HEK293T (cell line): ENCODE measurements around the gene GABBR1.

Experiments
- CTCF ChIA-PET: fragments of 350-600 bp; formaldehyde crosslinking; extraction: SDS; loops from one replicate; lab custom pipeline; 2021; ENCODE audit warnings: antibody characterized with exemption, inconsistent platforms; lab: Yijun Ruan, JAX
- POLR2A ChIA-PET: fragments of 350-600 bp; formaldehyde crosslinking; extraction: SDS; loops from one replicate; lab custom pipeline; 2020; ENCODE audit warnings: antibody characterized with exemption, inconsistent platforms; lab: Yijun Ruan, JAX
- DNase-seq: peaks from one replicate; pipeline ENCODE4 v3.0.0; 2012; ENCODE audit warnings: mixed read lengths; ENCODE audit errors: extremely low spot score
- ARNT ChIP-seq: fragments of 450-650 bp; IDR thresholded peaks from 2 replicates; pipeline ENCODE4 v1.6.1; 2017; ENCODE audit warnings: mild to moderate bottlenecking
- BHLHE40 ChIP-seq: fragments of 450-650 bp; IDR thresholded peaks from 2 replicates; pipeline ENCODE4 v1.6.1; 2016; ENCODE audit warnings: mild to moderate bottlenecking, moderate library complexity, borderline replicate concordance
- CTBP1 ChIP-seq: fragments of 450-650 bp; IDR thresholded peaks from 2 replicates; pipeline ENCODE4 v1.6.1; 2016; ENCODE audit warnings: borderline replicate concordance
- ELF4 ChIP-seq: fragments of 450-650 bp; IDR thresholded peaks from 2 replicates; pipeline ENCODE4 v1.6.1; 2017; ENCODE audit warnings: antibody characterized with exemption
- FOXA1 ChIP-seq: fragments of 450-650 bp; IDR thresholded peaks from 2 replicates; pipeline ENCODE4 v1.6.1; 2016; ENCODE audit warnings: mild to moderate bottlenecking
- FOXK2 ChIP-seq: fragments of 450-650 bp; IDR thresholded peaks from 2 replicates; pipeline ENCODE4 v1.6.1; 2016; ENCODE audit warnings: mild to moderate bottlenecking
- FOXM1 ChIP-seq: fragments of 450-650 bp; IDR thresholded peaks from 2 replicates; pipeline ENCODE4 v1.6.1; 2017; ENCODE audit warnings: mild to moderate bottlenecking, borderline replicate concordance
- HDGF ChIP-seq: fragments of 450-650 bp; IDR thresholded peaks from 2 replicates; pipeline ENCODE4 v1.6.1; 2017; ENCODE audit warnings: antibody characterized with exemption, borderline replicate concordance
- L3MBTL2 ChIP-seq: fragments of 450-650 bp; conservative IDR thresholded peaks from 2 replicates; pipeline ENCODE4 v1.6.1; 2016; ENCODE audit warnings: mild to moderate bottlenecking
- LEF1 ChIP-seq: fragments of 450-650 bp; IDR thresholded peaks from 2 replicates; pipeline ENCODE4 v1.6.1; 2017; ENCODE audit warnings: mild to moderate bottlenecking, borderline replicate concordance
- NFRKB ChIP-seq: fragments of 450-650 bp; IDR thresholded peaks from 2 replicates; pipeline ENCODE4 v1.6.1; 2016; ENCODE audit warnings: mild to moderate bottlenecking, moderate library complexity
- SP1 ChIP-seq: fragments of 450-650 bp; IDR thresholded peaks from 2 replicates; pipeline ENCODE4 v1.6.1; 2017
- SUZ12 ChIP-seq: fragments of 450-650 bp; IDR thresholded peaks from 2 replicates; pipeline ENCODE4 v1.6.1; 2016; ENCODE audit warnings: mild to moderate bottlenecking
- TARDBP ChIP-seq: fragments of 450-650 bp; IDR thresholded peaks from 2 replicates; pipeline ENCODE4 v1.6.1; 2016
- ZNF384 ChIP-seq: fragments of 450-650 bp; IDR thresholded peaks from 2 replicates; pipeline ENCODE4 v1.6.1; 2016
- TF ChIP-seq, protein P1 (sequence below): fragments of 450-650 bp; IDR thresholded peaks from 2 replicates; pipeline ENCODE4 v1.6.1; 2016

GABBR1 gene

DNA sequence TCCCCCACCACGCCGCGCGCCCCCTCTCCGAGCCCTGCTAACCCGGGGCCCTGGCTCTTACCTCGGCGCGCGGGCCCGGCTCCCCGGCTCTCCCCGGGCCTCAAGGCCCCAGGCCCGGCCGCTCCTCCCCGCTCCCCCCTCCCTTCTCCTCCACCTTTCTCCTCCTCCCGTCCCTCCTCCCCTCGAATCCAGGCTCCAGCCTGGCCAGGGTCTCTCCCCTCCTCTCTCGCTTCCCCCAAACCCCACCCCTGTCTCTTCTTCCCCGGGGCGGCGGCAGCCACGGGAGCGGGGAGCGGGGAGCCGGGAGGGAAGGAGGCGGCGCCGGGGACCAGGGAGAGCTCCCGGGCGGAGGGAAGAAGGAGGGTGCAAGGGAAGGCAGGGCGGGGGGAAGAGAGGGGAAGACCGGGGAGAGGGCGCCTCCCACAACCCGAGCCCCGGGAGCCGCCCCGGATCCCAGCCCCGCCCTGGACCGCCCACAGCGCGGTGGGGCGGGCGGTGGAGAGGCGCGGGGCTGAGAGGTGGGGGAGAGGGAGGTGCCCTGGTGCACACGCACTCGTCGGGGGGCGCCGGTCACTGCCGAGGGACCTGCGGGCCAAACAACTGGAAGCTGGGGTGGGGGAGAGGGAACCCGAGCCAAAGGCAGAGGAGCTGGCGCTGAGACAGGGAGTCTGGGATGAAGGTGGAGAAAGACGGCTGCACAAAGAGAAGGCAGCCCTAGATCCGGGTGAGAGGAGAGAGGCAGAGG, at the start of gene GABBR1:
TSS of gene GABBR1 (minus strand) at position 395 of the 745 bp plus-strand sequence. CDS start 798 bp downstream, outside the sequence.
- no peak for TF ChIP-seq FOXA1
- no peak for TF ChIP-seq FOXK2
- TF ChIP-seq FOXM1: no peak
- no peak for TF ChIP-seq NFRKB
- no peak for TF ChIP-seq HDGF
- TF ChIP-seq ELF4: no peak
- TF ChIP-seq BHLHE40: no peak
- no peak for TF ChIP-seq TARDBP
- TF ChIP-seq SUZ12: no peak
- no peak for TF ChIP-seq ARNT
- no peak for TF ChIP-seq ZNF384
- TF ChIP-seq LEF1: no peak
- no peak for TF ChIP-seq L3MBTL2
- no peak for TF ChIP-seq CTBP1
- TF ChIP-seq, protein P1, sequence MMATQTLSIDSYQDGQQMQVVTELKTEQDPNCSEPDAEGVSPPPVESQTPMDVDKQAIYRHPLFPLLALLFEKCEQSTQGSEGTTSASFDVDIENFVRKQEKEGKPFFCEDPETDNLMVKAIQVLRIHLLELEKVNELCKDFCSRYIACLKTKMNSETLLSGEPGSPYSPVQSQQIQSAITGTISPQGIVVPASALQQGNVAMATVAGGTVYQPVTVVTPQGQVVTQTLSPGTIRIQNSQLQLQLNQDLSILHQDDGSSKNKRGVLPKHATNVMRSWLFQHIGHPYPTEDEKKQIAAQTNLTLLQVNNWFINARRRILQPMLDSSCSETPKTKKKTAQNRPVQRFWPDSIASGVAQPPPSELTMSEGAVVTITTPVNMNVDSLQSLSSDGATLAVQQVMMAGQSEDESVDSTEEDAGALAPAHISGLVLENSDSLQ: no peak
- no peak for TF ChIP-seq SP1
- DNase-seq: peak; percentile 80
- CTCF ChIA-PET: interaction anchor here (0.8 to 2.2 kb wide), 4 partner anchors 15 to 21 kb away, joined by 3 to 15 read pairs (median 10); no protein-coding TSS in a partner anchor
- POLR2A ChIA-PET: interaction anchor here (0.6 to 2.3 kb wide), 8 partner anchors 8 to 434 kb away, joined by 3 to 17 read pairs (median 6); partner anchors contain the start of genes POLR1H and PPP1R11

DNA sequence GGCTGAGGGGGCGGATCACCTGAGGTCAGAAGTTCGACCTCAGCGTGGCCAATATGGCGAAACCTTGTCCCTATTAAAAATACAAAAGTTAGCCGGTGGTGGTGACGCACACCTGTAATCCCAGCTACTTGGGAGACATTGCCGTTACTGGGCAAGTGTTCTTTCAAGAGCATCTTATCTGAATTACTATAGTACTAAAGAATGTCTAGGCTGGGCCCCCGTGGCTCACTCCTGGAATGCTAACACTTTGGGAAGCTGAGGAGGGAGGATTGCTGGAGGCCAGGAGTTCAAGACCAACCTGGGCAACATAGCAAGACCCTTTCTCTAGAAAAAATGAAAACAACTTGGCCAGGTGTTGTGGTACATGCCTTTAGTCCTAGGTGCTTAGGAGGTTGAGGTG, 48.8 kb upstream of the GABBR1 start:
- no peak for DNase-seq
- CTCF ChIA-PET: no interaction called here
- TF ChIP-seq HDGF: no peak
- no peak for TF ChIP-seq L3MBTL2
- TF ChIP-seq CTBP1: no peak
- no peak for TF ChIP-seq FOXA1
- TF ChIP-seq SP1: no peak
- TF ChIP-seq BHLHE40: no peak
- TF ChIP-seq, protein P1: no peak
- TF ChIP-seq FOXK2: no peak
- no peak for TF ChIP-seq SUZ12
- TF ChIP-seq ZNF384: no peak
- no peak for TF ChIP-seq NFRKB
- TF ChIP-seq FOXM1: no peak
- TF ChIP-seq LEF1: no peak
- no peak for TF ChIP-seq TARDBP
- TF ChIP-seq ARNT: no peak
- TF ChIP-seq ELF4: no peak
- POLR2A ChIA-PET: no interaction called here

DNA sequence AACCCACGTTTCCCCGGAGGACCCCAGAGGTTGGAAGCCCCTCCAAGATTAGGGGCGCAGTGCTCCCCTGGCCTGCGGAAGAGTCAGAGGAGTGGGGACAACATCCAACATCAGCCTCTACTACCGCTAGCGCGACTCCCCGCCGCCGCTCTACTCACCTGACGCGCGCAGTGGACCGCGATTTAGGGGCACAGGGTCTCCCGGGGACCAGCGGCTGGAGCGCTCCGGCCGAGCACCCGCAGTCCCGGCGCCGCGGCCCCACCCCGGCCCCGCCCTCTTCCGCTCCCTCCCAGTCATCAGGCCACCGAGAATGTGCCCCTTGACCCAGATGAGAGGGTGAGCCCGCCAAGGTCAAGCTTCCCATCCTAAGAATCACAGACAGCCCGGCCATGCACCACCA, 47.9 kb upstream of the GABBR1 start, which contains the start of gene ZFP57:
TSS of gene ZFP57 (minus strand) at position 249 of the 400 bp plus-strand sequence. CDS start 4,149 bp downstream, outside the sequence.
- CTCF ChIA-PET: no interaction called here
- POLR2A ChIA-PET: no interaction called here

DNA sequence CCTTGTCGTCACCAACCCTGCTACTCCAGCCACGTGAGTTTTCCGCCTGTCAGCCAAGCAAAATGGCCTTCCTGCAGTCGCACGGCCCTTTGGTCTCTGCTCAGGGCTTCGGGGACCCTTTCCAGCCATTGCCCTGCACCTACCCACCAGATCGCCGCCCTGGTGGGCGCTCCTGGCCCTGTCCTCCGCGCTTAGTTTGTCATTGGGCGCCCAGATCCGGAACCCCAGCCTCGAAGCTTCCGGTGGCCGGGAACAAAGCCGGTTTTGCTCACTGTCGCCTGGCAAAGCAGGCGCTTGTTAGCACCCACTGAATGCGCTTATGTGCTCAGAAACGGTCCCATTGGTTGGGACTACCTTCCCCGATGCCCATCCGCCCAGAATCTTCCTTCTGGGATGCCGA, 47.4 kb upstream of the GABBR1 start:
- no peak for DNase-seq
- CTCF ChIA-PET: no interaction called here
- POLR2A ChIA-PET: no interaction called here
- TF ChIP-seq FOXK2 (no peak), NFRKB (no peak), CTBP1 (no peak), SP1 (no peak), LEF1 (no peak), SUZ12 (no peak), TARDBP (no peak), FOXM1 (no peak), ARNT (no peak), ELF4 (no peak), FOXA1 (no peak), L3MBTL2 (no peak), BHLHE40 (no peak), ZNF384 (no peak)
- TF ChIP-seq, protein P1: no peak

More for the DNA sequence above, 47.9 kb upstream of the GABBR1 start, which contains the start of gene ZFP57:
- TF ChIP-seq L3MBTL2 (no peak), BHLHE40 (no peak), FOXK2 (no peak), CTBP1 (no peak), SP1 (no peak), FOXA1 (no peak), ARNT (no peak), TARDBP (no peak), ELF4 (no peak), SUZ12 (no peak), HDGF (no peak), NFRKB (no peak), LEF1 (no peak), FOXM1 (no peak), ZNF384 (no peak)
- TF ChIP-seq, protein P1: no peak
- no peak for DNase-seq
